ENCODE data around the gene PNO1. TPM values are rescaled to one million over a fixed set of nuclear protein-coding genes. Genes with fewer than 3 reads are reported as not detected.

Gene PNO1
- total RNA-seq, 1 donor from 2014 or later = 20.6 TPM

GRCh38 chr2:68167186-68167585 lies 9.5 kb downstream of the PNO1 start:
- no peak overlapping the region for H3K4me2 ChIP-seq
- H3K4me1 Mint-ChIP-seq = no peaks in the 10 kb centered on the region
- H3K9me3 Mint-ChIP-seq = no peaks in the 10 kb centered on the region
- H3K27me3 ChIP-seq = no peaks in the 10 kb centered on the region
- H3K9me3 ChIP-seq (ENCODE audit: low read depth) = no peaks in the 10 kb centered on the region
- no peaks in the 10 kb centered on the region for H3K79me2 ChIP-seq (ENCODE audit: low read depth)
- peaks cover 5% of the 10 kb centered on the region for H3K36me3 Mint-ChIP-seq
- no peak overlapping the region for H3K27ac ChIP-seq
- H3K4me1 ChIP-seq = no peaks in the 10 kb centered on the region
- no peak overlapping the region for H3K4me3 ChIP-seq
- H3K4me3 Mint-ChIP-seq = no peak overlapping the region
- no peaks in the 10 kb centered on the region for H3F3A ChIP-seq (ENCODE audit: low read depth)
- H3K27ac Mint-ChIP-seq = no peak overlapping the region
- no peak overlapping the region for H2AFZ ChIP-seq (replicated peaks)
- H3K27me3 Mint-ChIP-seq (ENCODE audit: insufficient read depth, low read depth) = no peaks in the 10 kb centered on the region
- no peaks in the 10 kb centered on the region for H4K20me1 ChIP-seq (ENCODE audit: low read depth)
- no peak overlapping the region for H3K9ac ChIP-seq
- no peak for DNase-seq (ENCODE audit: low spot score)
- no peaks in the 10 kb centered on the region for H3K36me3 ChIP-seq
- no peak for TF ChIP-seq CTCF (IDR thresholded peaks at IDR 0.05)
- no peak for TF ChIP-seq EZH2phosphoT487 (IDR thresholded peaks at IDR 0.05)
- TF ChIP-seq EZH2 (IDR thresholded peaks at IDR 0.05) = no peak

GRCh38 chr2:68169308-68169707 lies 11.6 kb downstream of the PNO1 start:
- H3K27ac Mint-ChIP-seq = no peak overlapping the region
- H3K9me3 Mint-ChIP-seq = no peaks in the 10 kb centered on the region
- no peaks in the 10 kb centered on the region for H3K79me2 ChIP-seq (ENCODE audit: low read depth)
- no peak overlapping the region for H3K9ac ChIP-seq
- no peaks in the 10 kb centered on the region for H3K27me3 Mint-ChIP-seq (ENCODE audit: insufficient read depth, low read depth)
- no peaks in the 10 kb centered on the region for H3K4me1 ChIP-seq
- DNase-seq (ENCODE audit: low spot score) = no peak
- no peak overlapping the region for H3K27ac ChIP-seq
- no peaks in the 10 kb centered on the region for H4K20me1 ChIP-seq (ENCODE audit: low read depth)
- H3K27me3 ChIP-seq = no peaks in the 10 kb centered on the region
- peaks cover 7% of the 10 kb centered on the region for H3F3A ChIP-seq (ENCODE audit: low read depth)
- H3K9me3 ChIP-seq (ENCODE audit: low read depth) = no peaks in the 10 kb centered on the region
- H3K4me3 ChIP-seq = no peak overlapping the region
- TF ChIP-seq CTCF (IDR thresholded peaks at IDR 0.05) (no peak), EZH2phosphoT487 (IDR thresholded peaks at IDR 0.05) (no peak), EZH2 (IDR thresholded peaks at IDR 0.05) (no peak)
- H3K4me3 Mint-ChIP-seq = no peak overlapping the region
- no peaks in the 10 kb centered on the region for H3K36me3 ChIP-seq
- no peaks in the 10 kb centered on the region for H3K4me1 Mint-ChIP-seq
- H3K36me3 Mint-ChIP-seq = peaks cover 3% of the 10 kb centered on the region
- H3K4me2 ChIP-seq = no peak overlapping the region
- no peak overlapping the region for H2AFZ ChIP-seq (replicated peaks)

- Mint-ChIP-seq H3K27me3 (ENCODE audit: insufficient read depth, low read depth) (no peaks in the 10 kb centered on the region), H3K4me3 (no peak overlapping the region), H3K27ac (no peak overlapping the region), H3K9me3 (no peaks in the 10 kb centered on the region), H3K36me3 (peaks cover 3% of the 10 kb centered on the region), H3K4me1 (no peaks in the 10 kb centered on the region)
- H3K79me2 ChIP-seq (ENCODE audit: low read depth) = no peaks in the 10 kb centered on the region
- no peaks in the 10 kb centered on the region for H4K20me1 ChIP-seq (ENCODE audit: low read depth)
- H3K9ac ChIP-seq = no peak overlapping the region
- H3K4me3 ChIP-seq = no peak overlapping the region
- no peaks in the 10 kb centered on the region for H3K4me1 ChIP-seq
- H3K27me3 ChIP-seq = no peaks in the 10 kb centered on the region
- peaks cover 7% of the 10 kb centered on the region for H3F3A ChIP-seq (ENCODE audit: low read depth)
- no peak overlapping the region for H2AFZ ChIP-seq (replicated peaks)
- no peak overlapping the region for H3K4me2 ChIP-seq
- DNase-seq (ENCODE audit: low spot score) = no peak
- H3K9me3 ChIP-seq (ENCODE audit: low read depth) = no peaks in the 10 kb centered on the region
- TF ChIP-seq EZH2phosphoT487 (IDR thresholded peaks at IDR 0.05) (no peak), CTCF (IDR thresholded peaks at IDR 0.05) (no peak), EZH2 (IDR thresholded peaks at IDR 0.05) (no peak)
- no peaks in the 10 kb centered on the region for H3K36me3 ChIP-seq
- H3K27ac ChIP-seq = no peak overlapping the region
Measured at GRCh38 chr2:68171146-68171545, 13.5 kb downstream of the PNO1 start.

Measured in neural progenitor cell (in vitro differentiated cells).